ENCODE results near the gene HRH3.

The HRH3 gene

DNA sequence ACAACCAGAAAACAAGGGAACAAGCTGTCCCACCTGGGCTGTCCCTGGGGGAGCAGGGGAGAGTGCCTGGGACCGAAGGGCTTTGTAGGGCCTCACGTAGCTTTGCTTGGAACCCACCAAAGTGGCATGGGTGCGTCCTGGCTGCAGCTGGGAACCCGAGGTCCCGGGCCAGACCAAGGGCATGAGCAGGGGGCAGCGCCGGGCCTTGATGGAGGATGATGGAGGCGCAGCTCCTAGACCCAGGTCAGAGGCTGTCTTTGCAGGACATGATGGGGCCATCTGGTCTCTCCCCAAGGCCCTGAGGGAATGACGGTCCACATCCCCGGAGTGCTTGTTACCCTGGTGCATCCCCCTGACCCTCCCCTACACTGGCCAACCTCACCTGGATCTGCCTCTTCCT lies 10.6 kb upstream of the HRH3 start:
- Histone ChIP-seq H3K9me3 (ENCODE audit: low read length) (no peaks in the 10 kb centered on the region), H3K27ac (ENCODE audit: low read depth, low read length, poor library complexity, severe bottlenecking) (no peak overlapping the region), H3F3A (ENCODE audit: insufficient read depth, low read length) (no peaks in the 10 kb centered on the region), H3K27me3 (ENCODE audit: insufficient read depth, low read length) (no peaks in the 10 kb centered on the region; the same call in 1 of the 2 replicates), H3K9ac (ENCODE audit: low read length) (no peak overlapping the region), H4K20me1 (ENCODE audit: insufficient read depth, low read length) (no peaks in the 10 kb centered on the region), H3K4me2 (ENCODE audit: low read length) (no peak overlapping the region), H2AFZ (ENCODE audit: low read length) (no peak overlapping the region), H3K4me1 (ENCODE audit: insufficient read depth, low read length, severe bottlenecking) (no peaks in the 10 kb centered on the region), H3K36me3 (ENCODE audit: insufficient read depth, low read length) (no peaks in the 10 kb centered on the region), H3K4me3 (ENCODE audit: low read depth, low read length, poor library complexity, severe bottlenecking) (no peak overlapping the region), H3K79me2 (ENCODE audit: insufficient read depth, low read length) (no peaks in the 10 kb centered on the region), H3K9me2 (ENCODE audit: low read depth, low read length) (no peaks in the 10 kb centered on the region)
- TF ChIP-seq EZH2 (IDR thresholded peaks at IDR 0.05; ENCODE audit: borderline replicate concordance, low read length) (no peak), CTCF (IDR thresholded peaks at IDR 0.05; ENCODE audit: low read length) (no peak)

- H2AFZ ChIP-seq (ENCODE audit: low read length): no peak overlapping the region
- H3K27me3 ChIP-seq (ENCODE audit: insufficient read depth, low read length): no peaks in the 10 kb centered on the region; the same call in 1 of the 2 replicates
- H3F3A ChIP-seq (ENCODE audit: insufficient read depth, low read length): no peaks in the 10 kb centered on the region
- no peaks in the 10 kb centered on the region for H3K4me1 ChIP-seq (ENCODE audit: insufficient read depth, low read length, severe bottlenecking)
- no peak overlapping the region for H3K4me2 ChIP-seq (ENCODE audit: low read length)
- no peak overlapping the region for H3K27ac ChIP-seq (ENCODE audit: low read depth, low read length, poor library complexity, severe bottlenecking)
- H4K20me1 ChIP-seq (ENCODE audit: insufficient read depth, low read length): no peaks in the 10 kb centered on the region
- H3K9me2 ChIP-seq (ENCODE audit: low read depth, low read length): no peaks in the 10 kb centered on the region
- H3K9ac ChIP-seq (ENCODE audit: low read length): no peak overlapping the region
- no peaks in the 10 kb centered on the region for H3K9me3 ChIP-seq (ENCODE audit: low read length)
- no peaks in the 10 kb centered on the region for H3K79me2 ChIP-seq (ENCODE audit: insufficient read depth, low read length)
- TF ChIP-seq CTCF (IDR thresholded peaks at IDR 0.05; ENCODE audit: low read length) (no peak), EZH2 (IDR thresholded peaks at IDR 0.05; ENCODE audit: borderline replicate concordance, low read length) (no peak)
- H3K4me3 ChIP-seq (ENCODE audit: low read depth, low read length, poor library complexity, severe bottlenecking): no peak overlapping the region
- no peaks in the 10 kb centered on the region for H3K36me3 ChIP-seq (ENCODE audit: insufficient read depth, low read length)
Measured at GRCh38 chr20:62230276-62230675, 10.2 kb upstream of the HRH3 start.

- H3K27me3 ChIP-seq (ENCODE audit: insufficient read depth, low read length): no peaks in the 10 kb centered on the region; the same call in 1 of the 2 replicates
- H3K36me3 ChIP-seq (ENCODE audit: insufficient read depth, low read length): no peaks in the 10 kb centered on the region
- no peak overlapping the region for H3K4me2 ChIP-seq (ENCODE audit: low read length)
- no peak overlapping the region for H2AFZ ChIP-seq (ENCODE audit: low read length)
- no peaks in the 10 kb centered on the region for H3K4me1 ChIP-seq (ENCODE audit: insufficient read depth, low read length, severe bottlenecking)
- H3K27ac ChIP-seq (ENCODE audit: low read depth, low read length, poor library complexity, severe bottlenecking): no peak overlapping the region
- H3K9ac ChIP-seq (ENCODE audit: low read length): no peak overlapping the region
- no peak overlapping the region for H3K4me3 ChIP-seq (ENCODE audit: low read depth, low read length, poor library complexity, severe bottlenecking)
- H3K9me3 ChIP-seq (ENCODE audit: low read length): no peaks in the 10 kb centered on the region
- no peaks in the 10 kb centered on the region for H3F3A ChIP-seq (ENCODE audit: insufficient read depth, low read length)
- no peaks in the 10 kb centered on the region for H4K20me1 ChIP-seq (ENCODE audit: insufficient read depth, low read length)
- no peak for TF ChIP-seq EZH2 (IDR thresholded peaks at IDR 0.05; ENCODE audit: borderline replicate concordance, low read length)
- no peaks in the 10 kb centered on the region for H3K79me2 ChIP-seq (ENCODE audit: insufficient read depth, low read length)
- no peaks in the 10 kb centered on the region for H3K9me2 ChIP-seq (ENCODE audit: low read depth, low read length)
Measured at GRCh38 chr20:62229667-62230066, 9.6 kb upstream of the HRH3 start.

GRCh38 chr20:62228982-62229545 lies 9.0 kb upstream of the HRH3 start:
- Histone ChIP-seq H3K36me3 (ENCODE audit: insufficient read depth, low read length) (no peaks in the 10 kb centered on the region), H3K79me2 (ENCODE audit: insufficient read depth, low read length) (no peaks in the 10 kb centered on the region), H3F3A (ENCODE audit: insufficient read depth, low read length) (no peaks in the 10 kb centered on the region), H3K27ac (ENCODE audit: low read depth, low read length, poor library complexity, severe bottlenecking) (no peak overlapping the region), H2AFZ (ENCODE audit: low read length) (no peak overlapping the region), H3K9me2 (ENCODE audit: low read depth, low read length) (no peaks in the 10 kb centered on the region), H3K4me2 (ENCODE audit: low read length) (no peak overlapping the region), H4K20me1 (ENCODE audit: insufficient read depth, low read length) (no peaks in the 10 kb centered on the region), H3K4me3 (ENCODE audit: low read depth, low read length, poor library complexity, severe bottlenecking) (no peak overlapping the region), H3K9me3 (ENCODE audit: low read length) (no peaks in the 10 kb centered on the region), H3K9ac (ENCODE audit: low read length) (no peak overlapping the region), H3K4me1 (ENCODE audit: insufficient read depth, low read length, severe bottlenecking) (no peaks in the 10 kb centered on the region), H3K27me3 (ENCODE audit: insufficient read depth, low read length) (no peaks in the 10 kb centered on the region; the same call in 1 of the 2 replicates)
- TF ChIP-seq CTCF (IDR thresholded peaks at IDR 0.05; ENCODE audit: low read length): no peak
- no peak for TF ChIP-seq EZH2 (IDR thresholded peaks at IDR 0.05; ENCODE audit: borderline replicate concordance, low read length)

All from OCI-LY1 (cell line).